Trophoblast cell (in vitro differentiated cells and primary cell): ENCODE measurements around the gene FYN.

Experiments
- DNase-seq, 2 donors: peaks; one replicate each; pipeline ENCODE4 v3.0.0-alpha.2; 2016
- H2AFZ ChIP-seq: 2 replicates; pipeline ENCODE4 v1.6.1; 2013; ENCODE audit warnings: low read length, moderate library complexity, mild to moderate bottlenecking; ENCODE audit not compliant: insufficient read depth, poor library complexity
- H2AK5ac ChIP-seq: 2 replicates; pipeline ENCODE4 v1.6.1; 2013; ENCODE audit warnings: mild to moderate bottlenecking, low read length
- H2BK120ac ChIP-seq: 2 replicates; pipeline ENCODE4 v1.6.1; 2013; ENCODE audit warnings: low read length, mild to moderate bottlenecking, moderate library complexity; ENCODE audit not compliant: insufficient read depth, poor library complexity
- H2BK12ac ChIP-seq: 2 replicates; pipeline ENCODE4 v1.6.1; 2013; ENCODE audit warnings: mild to moderate bottlenecking, low read length, moderate library complexity
- H2BK5ac ChIP-seq: 2 replicates; pipeline ENCODE4 v1.6.1; 2013; ENCODE audit warnings: low read length, low read depth, moderate library complexity, mild to moderate bottlenecking; ENCODE audit not compliant: poor library complexity
- H3K14ac ChIP-seq: 2 replicates; pipeline ENCODE4 v1.6.1; 2013; ENCODE audit warnings: mild to moderate bottlenecking, low read length
- H3K18ac ChIP-seq: 2 replicates; pipeline ENCODE4 v1.6.1; 2013; ENCODE audit warnings: mild to moderate bottlenecking, low read length
- H3K23ac ChIP-seq: 2 replicates; pipeline ENCODE4 v1.6.1; 2013; ENCODE audit warnings: low read length
- H3K27ac ChIP-seq: 2 replicates; pipeline ENCODE4 v1.5.1; 2013; ENCODE audit warnings: low read depth, mild to moderate bottlenecking, inconsistent platforms, low read length, moderate library complexity
- H3K27me3 ChIP-seq: 2 replicates; pipeline ENCODE4 v1.6.1; 2013; ENCODE audit warnings: inconsistent platforms, mild to moderate bottlenecking, low read length, moderate library complexity; ENCODE audit not compliant: insufficient read depth
- H3K36me3 ChIP-seq, 2 experiments: 1 replicate in 1 of 2; 2 replicates in 1 of 2; pipeline ENCODE4 v1.6.1; 2013; ENCODE audit warnings: low read length in 2 of 2, mild to moderate bottlenecking in 2 of 2, moderate library complexity in 1 of 2; ENCODE audit not compliant: insufficient read depth in 2 of 2, control insufficient read depth in 1 of 2
- H3K4ac ChIP-seq: 2 replicates; pipeline ENCODE4 v1.6.1; 2013; ENCODE audit warnings: low read depth, mild to moderate bottlenecking, low read length, moderate library complexity
- H3K4me1 ChIP-seq, 2 experiments: 1 replicate in 1 of 2; 2 replicates in 1 of 2; pipeline ENCODE4 v1.6.1; 2013; ENCODE audit warnings: low read length in 2 of 2, mild to moderate bottlenecking in 2 of 2, moderate library complexity in 1 of 2; ENCODE audit not compliant: insufficient read depth in 2 of 2, control insufficient read depth in 1 of 2
- H3K4me2 ChIP-seq: 2 replicates; pipeline ENCODE4 v1.6.1; 2013; ENCODE audit warnings: inconsistent platforms, mild to moderate bottlenecking, low read length, moderate library complexity
- H3K4me3 ChIP-seq: 2 replicates; pipeline ENCODE4 v1.5.1; 2013; ENCODE audit warnings: mild to moderate bottlenecking, low read depth, low read length, inconsistent platforms
- H3K79me1 ChIP-seq: one replicate; pipeline ENCODE4 v1.6.1; 2013; ENCODE audit warnings: low read length
- H3K79me2 ChIP-seq: 2 replicates; pipeline ENCODE4 v1.6.1; 2013; ENCODE audit warnings: low read length, mild to moderate bottlenecking; ENCODE audit not compliant: control insufficient read depth, insufficient read depth, poor library complexity
- H3K9ac ChIP-seq: 2 replicates; pipeline ENCODE4 v1.6.1; 2013; ENCODE audit warnings: mild to moderate bottlenecking, low read length
- H3K9me3 ChIP-seq: 2 replicates; pipeline ENCODE4 v1.6.1; 2013; ENCODE audit warnings: low read depth, mild to moderate bottlenecking, control low read depth, inconsistent platforms, low read length; ENCODE audit not compliant: insufficient read depth
- H4K12ac ChIP-seq: 2 replicates; pipeline ENCODE4 v1.6.1; 2013; ENCODE audit warnings: low read depth, mild to moderate bottlenecking, low read length, moderate library complexity
- H4K8ac ChIP-seq: 2 replicates; pipeline ENCODE4 v1.6.1; 2013; ENCODE audit warnings: low read depth, mild to moderate bottlenecking, low read length, moderate library complexity
- H4K91ac ChIP-seq: one replicate; pipeline ENCODE4 v1.6.1; 2013; ENCODE audit warnings: low read depth, mild to moderate bottlenecking, low read length, moderate library complexity
- WGBS: extraction: QIAGEN DNeasy Blood & Tissue Kit; methylation state at CpG from one replicate; pipeline ENCODE4 v1.1.7; 2013; ENCODE audit warnings: missing lambda C conversion rate; ENCODE audit not compliant: insufficient read length, insufficient coverage; ENCODE audit errors: extremely low coverage; 5-methylcytosine and 5-hydroxymethylcytosine counted together

FYN gene

GRCh38 chr6:111866857-111867256 lies 6.4 kb downstream of the FYN start:
- Histone ChIP-seq H3K9ac (no peak overlapping the region), H2BK5ac (no peak overlapping the region), H2AK5ac (no peak overlapping the region), H2BK12ac (no peak overlapping the region), H3K14ac (no peak overlapping the region), H3K18ac (no peak overlapping the region), H4K12ac (no peak overlapping the region), H4K8ac (no peak overlapping the region), H3K4ac (no peak overlapping the region), H3K4me2 (no peak overlapping the region), H3K36me3 (no peaks in the 10 kb centered on the region), H3K27ac (no peak overlapping the region), H3K4me3 (no peak overlapping the region), H3K9me3 (no peaks in the 10 kb centered on the region), H3K27me3 (no peaks in the 10 kb centered on the region), H3K4me1 (peaks cover under 1 to 6% of the 10 kb centered on the region in 2 experiments), H3K23ac (no peak overlapping the region), H2AFZ (no peak overlapping the region), H4K91ac (no peak overlapping the region), H3K79me2 (peaks cover 2% of the 10 kb centered on the region), H2BK120ac (no peak overlapping the region), H3K79me1 (no peaks in the 10 kb centered on the region)
- WGBS: no CpG with 5 or more reads among the region's 2 CpGs
- no peak for DNase-seq

DNA sequence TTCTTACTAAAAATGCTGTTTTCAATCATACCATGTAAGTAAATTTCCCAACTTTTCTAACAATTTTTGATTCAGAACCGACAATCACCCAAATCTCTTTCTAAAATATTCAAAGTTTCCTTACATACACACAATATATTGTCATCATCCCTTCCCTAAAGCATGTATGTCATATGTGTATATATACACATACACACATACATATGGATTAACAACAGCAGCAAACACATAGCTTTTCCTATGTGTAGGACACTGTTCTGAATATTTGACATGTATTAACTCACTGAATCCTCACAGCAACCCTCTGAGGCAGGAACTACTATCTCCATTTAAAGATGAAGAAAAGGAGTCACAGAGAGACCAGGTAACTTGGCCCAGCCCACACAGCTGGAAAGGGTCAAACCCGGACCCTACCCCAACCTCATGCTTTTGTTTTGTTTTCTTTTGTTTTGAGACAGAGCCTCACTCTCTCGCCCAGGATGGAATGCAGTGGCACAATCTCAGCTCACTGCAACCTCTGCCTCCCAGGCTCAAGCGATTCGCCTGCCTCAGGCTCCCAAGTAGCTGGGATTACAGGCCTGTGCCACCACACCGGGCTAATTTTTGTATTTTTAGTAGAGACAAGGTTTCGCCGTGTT lies 7.2 kb downstream of the FYN start:
- peaks cover 0 to 4% of the 10 kb centered on the region in 2 experiments for H3K4me1 ChIP-seq
- no peak overlapping the region for H2BK12ac ChIP-seq
- no peak overlapping the region for H3K14ac ChIP-seq
- H3K79me2 ChIP-seq: peaks cover 2% of the 10 kb centered on the region
- H4K12ac ChIP-seq: no peak overlapping the region
- H3K79me1 ChIP-seq: no peaks in the 10 kb centered on the region
- H4K8ac ChIP-seq: no peak overlapping the region
- no peaks in the 10 kb centered on the region for H3K9me3 ChIP-seq
- H2BK5ac ChIP-seq: no peak overlapping the region
- DNase-seq: no peak
- no peak overlapping the region for H3K23ac ChIP-seq
- no peaks in the 10 kb centered on the region for H3K36me3 ChIP-seq
- H2AK5ac ChIP-seq: no peak overlapping the region
- no peak overlapping the region for H3K18ac ChIP-seq
- H2AFZ ChIP-seq: no peak overlapping the region
- H2BK120ac ChIP-seq: no peak overlapping the region
- no peak overlapping the region for H3K4me2 ChIP-seq
- H3K27me3 ChIP-seq: no peaks in the 10 kb centered on the region
- H3K9ac ChIP-seq: no peak overlapping the region
- no peak overlapping the region for H3K27ac ChIP-seq
- no peak overlapping the region for H3K4ac ChIP-seq
- H3K4me3 ChIP-seq: no peak overlapping the region
- no peak overlapping the region for H4K91ac ChIP-seq
- WGBS: 100% methylated on average over 1 of the region's 8 CpGs

- Histone ChIP-seq H3K79me2 (peaks cover 2% of the 10 kb centered on the region), H2BK120ac (no peak overlapping the region), H3K14ac (no peak overlapping the region), H2AFZ (no peak overlapping the region), H4K8ac (no peak overlapping the region), H4K12ac (no peak overlapping the region), H3K4me1 (peaks cover 0 to 4% of the 10 kb centered on the region in 2 experiments), H2BK12ac (no peak overlapping the region), H3K23ac (no peak overlapping the region), H3K9ac (no peak overlapping the region), H3K9me3 (no peaks in the 10 kb centered on the region), H3K18ac (no peak overlapping the region), H2AK5ac (no peak overlapping the region), H3K4me3 (no peak overlapping the region), H3K4me2 (no peak overlapping the region), H2BK5ac (no peak overlapping the region), H3K4ac (no peak overlapping the region), H4K91ac (no peak overlapping the region), H3K27me3 (no peaks in the 10 kb centered on the region), H3K36me3 (no peaks in the 10 kb centered on the region), H3K79me1 (no peaks in the 10 kb centered on the region), H3K27ac (no peak overlapping the region)
- no CpG with 5 or more reads among the region's 6 CpGs for WGBS
- DNase-seq: no peak
Observed at GRCh38 chr6:111865049-111865585, 8.1 kb downstream of the FYN start.

DNA sequence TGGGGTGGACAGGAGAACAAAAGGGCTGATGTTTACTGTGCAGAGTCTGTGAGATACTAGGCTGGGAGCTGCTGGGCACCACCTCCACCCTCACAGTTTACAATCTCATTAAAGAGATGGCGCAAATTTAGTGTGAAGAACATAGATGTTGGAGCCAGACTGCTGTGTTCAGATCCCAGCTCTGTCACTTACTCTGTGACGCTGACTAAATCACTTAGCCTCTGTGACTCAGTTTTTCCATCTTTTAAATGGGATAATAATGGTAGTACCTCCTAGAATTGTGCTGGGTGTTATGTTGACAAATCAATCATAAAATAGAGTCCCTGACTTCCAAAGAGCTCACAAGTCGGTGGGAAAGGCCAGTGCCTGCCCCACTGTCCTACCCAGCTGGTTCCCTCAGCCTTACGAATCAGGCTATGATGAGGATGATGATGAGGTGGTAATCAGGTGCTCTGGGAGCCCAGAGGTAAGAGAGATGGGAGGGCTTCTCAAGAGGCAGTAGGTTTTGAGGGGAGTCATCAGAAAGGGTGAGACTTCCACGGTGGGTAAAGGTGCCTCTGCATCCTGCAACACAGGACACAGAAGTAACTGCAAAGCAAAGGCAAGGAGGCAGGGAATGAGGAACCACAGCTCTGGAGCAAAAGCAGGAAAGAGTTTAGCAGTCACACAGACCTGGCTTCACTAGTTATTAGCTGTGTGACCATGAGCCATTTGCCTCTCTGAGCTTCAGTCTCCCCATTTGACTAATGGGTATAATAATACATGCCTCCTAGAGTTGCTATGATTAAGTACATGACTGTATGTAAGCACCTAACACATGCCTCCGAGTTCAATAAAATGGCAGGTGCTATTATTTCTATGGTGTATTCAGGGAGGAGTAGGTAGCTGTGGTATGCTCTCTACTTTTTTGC lies 8.9 kb downstream of the FYN start:
- H3K4me3 ChIP-seq: no peak overlapping the region
- no peak overlapping the region for H3K4me2 ChIP-seq
- H4K8ac ChIP-seq: no peak overlapping the region

More for the DNA sequence above, 8.9 kb downstream of the FYN start:
- no peak overlapping the region for H3K4ac ChIP-seq
- H2AK5ac ChIP-seq: no peak overlapping the region
- peaks cover 2% of the 10 kb centered on the region for H3K79me2 ChIP-seq
- DNase-seq: no peak
- H3K18ac ChIP-seq: no peak overlapping the region
- no peak overlapping the region for H2BK120ac ChIP-seq
- H2BK12ac ChIP-seq: no peak overlapping the region
- H3K36me3 ChIP-seq: no peaks in the 10 kb centered on the region
- H3K9me3 ChIP-seq: no peaks in the 10 kb centered on the region
- no peaks in the 10 kb centered on the region for H3K27me3 ChIP-seq
- H2AFZ ChIP-seq: no peak overlapping the region
- H3K27ac ChIP-seq: no peak overlapping the region
- no peak overlapping the region for H4K12ac ChIP-seq
- no peak overlapping the region for H3K14ac ChIP-seq
- no CpG with 5 or more reads among the region's 6 CpGs for WGBS
- peaks cover 0 to 4% of the 10 kb centered on the region in 2 experiments for H3K4me1 ChIP-seq
- H2BK5ac ChIP-seq: no peak overlapping the region
- H3K23ac ChIP-seq: peak overlapping the region; percentile 43
- no peaks in the 10 kb centered on the region for H3K79me1 ChIP-seq
- no peak overlapping the region for H4K91ac ChIP-seq
- no peak overlapping the region for H3K9ac ChIP-seq
